GM21786 (cell line): ENCODE measurements around the gene TICAM1.

ENCODE experiments used
- ATAC-seq: cut with Tn5 transposase; IDR thresholded peaks from one replicate; pipeline ENCODE4 v1.9.1; 2021; ENCODE audit not compliant: unreplicated experiment

The TICAM1 gene

DNA sequence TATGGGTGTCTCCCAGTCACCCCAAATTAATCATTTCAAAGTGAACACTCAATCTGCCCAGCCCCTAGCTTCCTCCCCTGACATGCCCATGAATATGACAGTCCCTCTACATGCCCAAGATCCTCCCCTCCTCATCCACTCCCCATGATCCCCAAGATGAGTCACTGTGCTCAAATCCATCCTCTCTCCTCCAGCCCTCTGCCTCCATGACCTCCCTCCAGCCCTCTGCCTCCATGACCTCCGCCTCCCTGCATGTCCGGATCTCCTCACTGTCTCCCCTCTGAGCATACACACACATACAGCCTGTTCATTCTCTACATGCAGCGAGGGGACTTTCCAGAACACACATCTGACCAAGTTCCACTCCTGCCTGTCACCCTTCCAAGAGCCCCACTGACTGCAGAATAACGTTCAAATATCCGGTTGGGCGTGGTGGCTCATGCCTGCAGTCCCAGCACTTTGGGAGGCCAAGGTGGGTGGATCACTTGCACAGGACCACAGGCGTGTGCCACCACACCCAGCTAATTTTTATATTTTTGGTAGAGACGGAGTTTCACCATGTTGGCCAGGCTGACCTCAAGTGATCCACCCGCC lies 58.4 kb downstream of the TICAM1 start:
- no peak for ATAC-seq

DNA sequence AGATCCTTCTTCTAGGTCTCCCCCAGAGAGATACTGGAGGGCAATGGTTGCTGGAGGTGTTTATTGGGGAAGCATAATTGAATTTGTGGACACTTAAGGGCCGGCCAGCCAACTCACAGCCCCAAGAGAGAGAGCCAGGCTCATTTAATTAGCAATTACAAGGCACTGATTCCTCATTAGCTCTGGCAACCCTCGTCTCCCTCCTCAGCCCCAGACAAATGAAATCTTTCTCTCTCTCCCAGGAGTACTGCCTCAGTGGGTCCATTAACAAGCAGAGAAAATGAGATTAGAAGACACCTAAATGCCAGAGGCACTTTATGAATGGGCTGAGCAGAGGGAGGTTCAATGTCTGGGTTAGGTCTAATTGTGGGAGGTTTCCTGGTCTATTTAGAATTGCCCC lies 58.9 kb downstream of the TICAM1 start:
- no peak for ATAC-seq

DNA sequence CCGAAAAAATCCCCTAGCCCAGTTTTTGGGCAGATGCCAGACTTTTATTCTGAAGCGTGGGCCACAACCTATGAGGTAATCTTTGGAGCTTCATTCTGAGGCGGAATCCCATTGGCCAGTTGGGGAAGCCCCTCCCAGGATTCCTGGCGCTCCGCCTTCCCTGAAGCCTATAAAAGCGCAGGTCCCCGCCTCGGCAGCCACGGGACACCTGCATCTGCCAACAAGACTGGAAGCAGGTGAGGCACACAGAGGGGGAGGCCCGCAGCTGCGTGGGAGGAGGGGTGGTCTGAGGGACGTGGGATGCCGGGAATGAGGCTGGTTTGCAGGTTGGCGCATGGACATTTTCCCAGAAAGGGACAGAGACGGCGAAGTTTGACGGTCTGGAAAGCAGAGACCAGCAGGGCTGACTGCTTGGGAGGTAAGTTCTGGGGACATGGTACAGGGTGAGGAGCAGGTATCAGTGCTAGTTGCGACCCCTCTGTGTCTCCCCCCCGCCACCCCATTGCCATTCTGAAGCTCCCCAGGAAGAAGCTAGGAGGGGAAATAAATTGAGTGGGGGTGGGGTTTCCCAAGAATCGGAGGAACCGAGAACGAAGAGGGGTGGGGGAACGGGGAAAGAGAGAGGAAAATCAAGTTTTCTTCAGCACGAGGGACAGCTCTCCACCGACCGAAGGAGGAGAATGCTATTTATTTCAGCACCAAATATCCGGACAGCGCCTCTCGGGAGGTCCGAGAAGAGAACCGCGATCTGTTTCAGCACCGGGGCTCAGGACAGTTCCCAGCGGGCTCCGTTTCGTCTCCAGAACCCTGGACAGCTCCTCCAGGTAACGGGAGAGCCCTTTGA lies 62.4 kb downstream of the TICAM1 start:
- no peak for ATAC-seq
